H1 (cell line): ENCODE results near the gene INPP4B. TPM values are rescaled to one million over a fixed set of nuclear protein-coding genes. Genes with fewer than 3 reads are reported as not detected.

Experiments
- CTCF ChIA-PET: fragments of 300-600 bp; sonication (Branson Sonifier 250); formaldehyde crosslinking; loops from one replicate; lab custom pipeline; 2021; ENCODE audit not compliant: partially characterized antibody; lab: Charles Lee
- POLR2A ChIA-PET: fragments of 300-600 bp; sonication (Branson Sonifier 250); formaldehyde crosslinking; loops from one replicate; lab custom pipeline; 2021; ENCODE audit warnings: inconsistent platforms; ENCODE audit not compliant: partially characterized antibody; lab: Charles Lee
- DNase-seq, 2 experiments: peaks; one replicate each; pipeline versions ENCODE4 v3.0.0 to v3.0.0-alpha.2; 2010 to 2022; ENCODE audit warnings: low spot score in 2 of 2, low read depth in 1 of 2, mixed read lengths in 1 of 2
- FAIRE-seq: peaks from 2 replicates; lab custom pipeline; 2011; peaks lifted over from hg19 to GRCh38; lab: Jason Lieb, UNC
- H2AFZ ChIP-seq: 2 replicates; pipeline ENCODE4 v1.8.1; 2012; ENCODE audit warnings: low read length, inconsistent platforms
- H2AK5ac ChIP-seq: 2 replicates; pipeline ENCODE4 v1.6.1; 2013; ENCODE audit warnings: low read depth, low read length
- H2BK120ac ChIP-seq: replicated peaks from 2 replicates; pipeline ENCODE3; 2013; ENCODE audit warnings: low read depth, low read length, inconsistent platforms
- H2BK12ac ChIP-seq: 2 replicates; pipeline ENCODE4 v1.6.1; 2013; ENCODE audit warnings: low read depth, low read length
- H2BK15ac ChIP-seq: 2 replicates; pipeline ENCODE4 v1.6.1; 2013; ENCODE audit warnings: low read length
- H2BK20ac ChIP-seq: 2 replicates; pipeline ENCODE4 v1.6.1; 2013; ENCODE audit warnings: low read length
- H2BK5ac ChIP-seq: 2 replicates; pipeline ENCODE4 v1.6.1; 2013; ENCODE audit warnings: low read depth, low read length
- H3K14ac ChIP-seq: 2 replicates; pipeline ENCODE4 v1.6.1; 2013; ENCODE audit warnings: inconsistent platforms; ENCODE audit not compliant: insufficient read length
- H3K18ac ChIP-seq: 2 replicates; pipeline ENCODE4 v1.6.1; 2013; ENCODE audit warnings: low read length; ENCODE audit errors: extremely low read depth
- H3K23ac ChIP-seq: 2 replicates; pipeline ENCODE4 v1.6.1; 2013; ENCODE audit warnings: inconsistent platforms; ENCODE audit not compliant: insufficient read length
- H3K23me2 ChIP-seq: 2 replicates; pipeline ENCODE4 v1.6.1; 2013; ENCODE audit warnings: low read depth, low read length
- H3K27ac ChIP-seq: 2 replicates; pipeline ENCODE4 v1.6.1; 2011; ENCODE audit warnings: low read depth, low read length, inconsistent platforms
- H3K27me3 ChIP-seq, 4 experiments: replicated peaks in 1 of 4; 1 replicate in 1 of 4; 2 replicates in 3 of 4; pipeline versions ENCODE4 v1.6.1 to v1.8.1; 2011 to 2013; ENCODE audit warnings: low read length in 3 of 4, mild to moderate bottlenecking in 3 of 4, inconsistent platforms in 2 of 4, mixed read lengths in 2 of 4, moderate library complexity in 1 of 4; ENCODE audit not compliant: control insufficient read depth in 3 of 4, insufficient read depth in 3 of 4; ENCODE audit errors: extremely low read depth in 1 of 4
- H3K36me3 ChIP-seq, 4 experiments: 2 replicates each; pipeline versions ENCODE4 v1.6.1 to v1.8.1; 2011 to 2013; ENCODE audit warnings: mild to moderate bottlenecking in 4 of 4, low read length in 3 of 4, moderate library complexity in 2 of 4, control low read depth in 1 of 4, inconsistent platforms in 1 of 4; ENCODE audit not compliant: insufficient read depth in 4 of 4, control insufficient read depth in 2 of 4
- H3K4ac ChIP-seq: replicated peaks from 2 replicates; pipeline ENCODE3; 2013; ENCODE audit warnings: low read length, low read depth, mixed read lengths, inconsistent platforms; ENCODE audit not compliant: insufficient read length
- H3K4me1 ChIP-seq, 4 experiments: replicated peaks in 1 of 4; 1 replicate in 1 of 4; 2 replicates in 3 of 4; pipeline versions ENCODE4 v1.6.1 to v1.8.1; 2011 to 2013; ENCODE audit warnings: low read length in 3 of 4, inconsistent platforms in 2 of 4, mixed read lengths in 1 of 4; ENCODE audit not compliant: insufficient read depth in 4 of 4, control insufficient read depth in 3 of 4
- H3K4me2 ChIP-seq, 2 experiments: 2 replicates each; pipeline versions ENCODE4 v1.6.1 to v1.8.1; 2011 to 2013; ENCODE audit warnings: low read depth in 2 of 2, low read length in 2 of 2, control low read depth in 1 of 2, inconsistent platforms in 1 of 2, mild to moderate bottlenecking in 1 of 2; ENCODE audit not compliant: insufficient read depth in 1 of 2
- H3K4me3 ChIP-seq, 4 experiments: fragments of 200-600, 300-600 bp in 1 of 4; sonication (generic), shearing (Covaris generic), sonication (Bioruptor Twin) in 1 of 4; 2 replicates each; pipeline versions ENCODE4 v1.5.1 to v1.8.1; 2011 to 2016; ENCODE audit warnings: low read length in 4 of 4, low read depth in 3 of 4, control low read depth in 2 of 4, inconsistent platforms in 2 of 4, mild to moderate bottlenecking in 2 of 4, mixed read lengths in 1 of 4, moderate library complexity in 1 of 4; ENCODE audit not compliant: insufficient read depth in 2 of 4; ENCODE audit errors: extremely low read depth in 1 of 4
- H3K56ac ChIP-seq: replicated peaks from 2 replicates; pipeline ENCODE3; 2013; ENCODE audit warnings: low read depth, mild to moderate bottlenecking, mixed read lengths, low read length, inconsistent platforms; ENCODE audit not compliant: insufficient read length
- H3K79me1 ChIP-seq: 2 replicates; pipeline ENCODE4 v1.6.1; 2013; ENCODE audit warnings: low read depth, low read length, control low read depth
- H3K79me2 ChIP-seq, 2 experiments: 2 replicates each; pipeline versions ENCODE4 v1.6.1 to v1.8.1; 2012 to 2013; ENCODE audit warnings: low read length in 2 of 2, mild to moderate bottlenecking in 2 of 2, inconsistent platforms in 1 of 2; ENCODE audit not compliant: insufficient read depth in 2 of 2, control insufficient read depth in 1 of 2
- H3K9ac ChIP-seq, 4 experiments: replicated peaks in 1 of 4; 1 replicate in 1 of 4; 2 replicates in 3 of 4; pipeline versions ENCODE4 v1.6.1 to v1.8.1; 2011 to 2013; ENCODE audit warnings: low read depth in 3 of 4, low read length in 3 of 4, control low read depth in 2 of 4, mild to moderate bottlenecking in 2 of 4, moderate library complexity in 2 of 4, inconsistent platforms in 1 of 4; ENCODE audit errors: extremely low read depth in 1 of 4
- H3K9me3 ChIP-seq, 2 experiments: 2 replicates each; pipeline versions ENCODE4 v1.6.1 to v1.8.1; 2012 to 2013; ENCODE audit warnings: mild to moderate bottlenecking in 2 of 2, moderate library complexity in 2 of 2, control low read depth in 1 of 2, inconsistent platforms in 1 of 2, low read depth in 1 of 2, low read length in 1 of 2, mixed read lengths in 1 of 2; ENCODE audit not compliant: insufficient read depth in 2 of 2
- H4K20me1 ChIP-seq, 2 experiments: replicated peaks in 1 of 2; 2 replicates each; pipeline versions ENCODE3 to v1.8.1; 2011 to 2013; ENCODE audit warnings: inconsistent platforms in 2 of 2, low read length in 2 of 2, mild to moderate bottlenecking in 1 of 2; ENCODE audit not compliant: insufficient read depth in 2 of 2, control insufficient read depth in 1 of 2
- H4K5ac ChIP-seq: 2 replicates; pipeline ENCODE4 v1.6.1; 2013; ENCODE audit warnings: low read length, low read depth, mixed read lengths, inconsistent platforms; ENCODE audit not compliant: insufficient read length
- H4K8ac ChIP-seq: 2 replicates; pipeline ENCODE4 v1.8.0; 2013; ENCODE audit warnings: mild to moderate bottlenecking, moderate library complexity, low read length, inconsistent platforms; ENCODE audit not compliant: insufficient read depth; ENCODE audit errors: extremely low read depth
- H4K91ac ChIP-seq: replicated peaks from 2 replicates; pipeline ENCODE3; 2013; ENCODE audit warnings: low read length, mixed read lengths, inconsistent platforms; ENCODE audit not compliant: insufficient read length
- ATF3 ChIP-seq: IDR thresholded peaks from 2 replicates; pipeline ENCODE4 v1.6.1; 2011; ENCODE audit warnings: low read depth, mild to moderate bottlenecking, low read length; ENCODE audit not compliant: insufficient read depth
- BACH1 ChIP-seq: IDR thresholded peaks from 2 replicates; pipeline ENCODE4 v1.6.1; 2012; ENCODE audit warnings: low read length, improper control_type of control experiment
- CREB1 ChIP-seq: IDR thresholded peaks from 2 replicates; pipeline ENCODE4 v1.6.1; 2012; ENCODE audit warnings: inconsistent platforms
- CTBP2 ChIP-seq: IDR thresholded peaks from 2 replicates; pipeline ENCODE4 v1.7.0; 2011; ENCODE audit warnings: borderline replicate concordance, mild to moderate bottlenecking, moderate library complexity, mixed read lengths, low read length; ENCODE audit not compliant: insufficient read depth, insufficient read length
- EP300 ChIP-seq, 2 experiments: IDR thresholded peaks; 1 replicate in 1 of 2; 2 replicates in 1 of 2; pipeline ENCODE4 v1.6.1; 2011 to 2012; ENCODE audit warnings: low read depth in 2 of 2, low read length in 2 of 2, mild to moderate bottlenecking in 2 of 2, borderline replicate concordance in 1 of 2, inconsistent platforms in 1 of 2, moderate library complexity in 1 of 2
- NANOG ChIP-seq: IDR thresholded peaks from 2 replicates; pipeline ENCODE4 v1.6.1; 2011; ENCODE audit warnings: low read length, low read depth, mild to moderate bottlenecking, inconsistent platforms; ENCODE audit not compliant: insufficient read depth, poor library complexity, severe bottlenecking
- POLR2AphosphoS5 ChIP-seq: IDR thresholded peaks from 2 replicates; pipeline ENCODE4 v1.6.1; 2011; ENCODE audit warnings: low read depth, low read length
- RXRA ChIP-seq: IDR thresholded peaks from 2 replicates; pipeline ENCODE4 v1.6.1; 2011; ENCODE audit warnings: low read depth, mild to moderate bottlenecking, low read length, moderate library complexity; ENCODE audit not compliant: insufficient read depth
- SIX5 ChIP-seq: IDR thresholded peaks from 2 replicates; pipeline ENCODE4 v1.6.1; 2011; ENCODE audit warnings: mild to moderate bottlenecking, low read depth, low read length
- TEAD4 ChIP-seq: IDR thresholded peaks from 2 replicates; pipeline ENCODE4 v1.6.1; 2012; ENCODE audit warnings: low read depth, low read length, inconsistent platforms, mixed read lengths
- USF2 ChIP-seq: IDR thresholded peaks from 2 replicates; pipeline ENCODE4 v1.6.1; 2011; ENCODE audit warnings: low read length, improper control_type of control experiment
- WGBS, 2 experiments: shearing (Covaris generic) in 1 of 2; methylation state at CpG; one replicate each; pipeline versions ENCODE4 v1.1.6 to v1.1.7; 2013 to 2015; ENCODE audit warnings: low lambda C conversion rate in 2 of 2, mixed read lengths in 2 of 2, inconsistent platforms in 1 of 2, low coverage in 1 of 2, missing lambda C conversion rate in 1 of 2; ENCODE audit not compliant: insufficient replicate concordance in 2 of 2, insufficient coverage in 1 of 2, insufficient read length in 1 of 2; ENCODE audit errors: extremely low coverage in 1 of 2, missing lambda C conversion rate in 1 of 2; 5-methylcytosine and 5-hydroxymethylcytosine counted together
- polyA plus RNA-seq, 7 experiments: library from polyadenylated mRNA; depleted of rRNA in 3 of 7; stranded (reverse) in 5 of 7; unstranded in 2 of 7; fragments of >200 nt in 5 of 7; fragments of 200-250 nt in 2 of 7; gene quantifications; 1 replicate in 5 of 7; 2 replicates in 1 of 7; 4 replicates in 1 of 7; pipeline versions ENCODE4 v1.2.1 to v1.2.3, GENCODE V29; 2011 to 2013; ENCODE audit warnings: missing spikeins in 2 of 7, mixed read lengths in 2 of 7
- total RNA-seq: library from RNA; stranded (reverse); fragmentation: NEBNext Ultra II Directional; extraction: Animal tissue kit (Norgen Biotek cat#: 25700); gene quantifications from 2 replicates; pipeline ENCODE4 v1.2.1, GENCODE V29; 2021

INPP4B gene
- total and polyA plus RNA-seq, 2 of the 8 experiments (the other 6 are each of a cell fraction or from before 2014, with no cell fraction given), result 0.11 to 0.54 TPM

DNA sequence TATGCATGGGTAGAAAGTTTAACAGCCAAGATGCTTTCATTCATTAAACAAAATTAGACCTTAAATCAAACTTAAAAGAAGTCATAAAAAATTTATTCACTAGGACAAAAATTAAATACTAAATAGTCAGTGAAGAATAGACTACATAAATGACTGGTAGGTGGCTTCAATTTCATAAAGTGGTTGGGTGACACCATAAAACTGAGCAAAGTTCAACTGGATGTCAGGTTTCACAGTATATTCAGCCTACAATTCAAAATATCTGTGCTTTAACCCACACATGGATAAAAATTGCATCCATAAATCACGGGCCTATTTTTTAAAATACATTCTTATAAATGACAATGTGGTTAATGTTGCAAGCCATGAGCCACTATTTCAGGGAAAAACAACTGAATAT, 627.4 kb downstream of the INPP4B start:
- no peak for FAIRE-seq
- Histone ChIP-seq H3K56ac (no peak overlapping the region), H4K20me1 (no peaks in the 10 kb centered on the region), H3K4me1 (no peaks in the 10 kb centered on the region; a peak in 1 of 7 replicates), H4K91ac (no peak overlapping the region), H3K27ac (no peak overlapping the region), H3K79me1 (no peaks in the 10 kb centered on the region), H2BK12ac (no peak overlapping the region), H3K18ac (no peak overlapping the region), H4K8ac (no peak overlapping the region), H4K5ac (no peak overlapping the region), H2BK120ac (no peak overlapping the region), H2BK15ac (no peak overlapping the region), H3K79me2 (no peaks in the 10 kb centered on the region), H2AFZ (no peak overlapping the region), H2BK20ac (no peak overlapping the region), H3K27me3 (no peaks in the 10 kb centered on the region), H3K36me3 (no peaks in the 10 kb centered on the region), H3K4me3 (no peak overlapping the region), H3K14ac (no peak overlapping the region), H2AK5ac (no peak overlapping the region), H3K9ac (no peak overlapping the region), H3K4me2 (no peak overlapping the region), H2BK5ac (no peak overlapping the region), H3K23ac (no peak overlapping the region), H3K23me2 (no peaks in the 10 kb centered on the region; the same call in 1 of the 2 replicates), H3K9me3 (no peaks in the 10 kb centered on the region), H3K4ac (no peak overlapping the region)
- no peak for DNase-seq
- no peak for TF ChIP-seq TEAD4
- no peak for TF ChIP-seq USF2
- no peak for TF ChIP-seq CREB1
- no peak for TF ChIP-seq ATF3
- no peak for TF ChIP-seq NANOG
- no peak for TF ChIP-seq CTBP2
- no peak for TF ChIP-seq BACH1
- TF ChIP-seq EP300 (IDR thresholded peaks at IDR 0.05; ENCODE audit: borderline replicate concordance in 1 of 2, low read depth in 2 of 2, low read length in 2 of 2), result no peak
- TF ChIP-seq RXRA, result no peak
- TF ChIP-seq SIX5, result no peak
- TF ChIP-seq POLR2AphosphoS5, result no peak
- CTCF ChIA-PET, result no interaction called here
- WGBS, 2 experiments, result 92% methylated on average over 1 of the region's 1 CpG; no CpG with 5 or more reads in 1 of the 2 experiments
- POLR2A ChIA-PET, result no interaction called here
